ENCODE data around the gene ESRRG.

DNA sequence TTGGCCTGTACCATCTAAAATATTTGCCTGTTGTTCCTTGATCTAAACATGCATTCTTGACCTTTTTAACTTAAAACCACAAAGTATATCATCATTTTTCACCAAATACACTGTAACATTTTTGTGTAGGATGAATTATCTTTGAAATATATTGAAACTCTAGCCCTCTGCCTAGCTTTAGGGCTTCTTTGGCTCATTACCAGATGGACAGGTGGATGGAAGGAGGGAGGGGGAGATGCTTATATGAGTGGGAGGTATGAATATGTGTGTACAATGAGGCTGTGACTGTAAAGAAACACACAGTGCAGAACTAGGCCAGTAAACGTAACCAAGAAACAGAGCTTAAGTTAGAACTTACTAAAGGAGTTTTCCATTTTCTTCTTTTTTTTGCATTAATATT lies 118.5 kb downstream of the ESRRG start:
- TF ChIP-seq, protein P1, sequence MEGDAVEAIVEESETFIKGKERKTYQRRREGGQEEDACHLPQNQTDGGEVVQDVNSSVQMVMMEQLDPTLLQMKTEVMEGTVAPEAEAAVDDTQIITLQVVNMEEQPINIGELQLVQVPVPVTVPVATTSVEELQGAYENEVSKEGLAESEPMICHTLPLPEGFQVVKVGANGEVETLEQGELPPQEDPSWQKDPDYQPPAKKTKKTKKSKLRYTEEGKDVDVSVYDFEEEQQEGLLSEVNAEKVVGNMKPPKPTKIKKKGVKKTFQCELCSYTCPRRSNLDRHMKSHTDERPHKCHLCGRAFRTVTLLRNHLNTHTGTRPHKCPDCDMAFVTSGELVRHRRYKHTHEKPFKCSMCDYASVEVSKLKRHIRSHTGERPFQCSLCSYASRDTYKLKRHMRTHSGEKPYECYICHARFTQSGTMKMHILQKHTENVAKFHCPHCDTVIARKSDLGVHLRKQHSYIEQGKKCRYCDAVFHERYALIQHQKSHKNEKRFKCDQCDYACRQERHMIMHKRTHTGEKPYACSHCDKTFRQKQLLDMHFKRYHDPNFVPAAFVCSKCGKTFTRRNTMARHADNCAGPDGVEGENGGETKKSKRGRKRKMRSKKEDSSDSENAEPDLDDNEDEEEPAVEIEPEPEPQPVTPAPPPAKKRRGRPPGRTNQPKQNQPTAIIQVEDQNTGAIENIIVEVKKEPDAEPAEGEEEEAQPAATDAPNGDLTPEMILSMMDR (IDR thresholded peaks at IDR 0.05): no peak
- TF ChIP-seq POLR2A (IDR thresholded peaks at IDR 0.05): no peak
